Hematopoietic multipotent progenitor cell treated with erythropoietin and hydrocortisone succinate and interleukin-3 and kit ligand, for 6 days (in vitro differentiated cells): ENCODE data around the gene SLAIN2.
"Not testable (repeated sequence)": the region's sequence is repeated elsewhere in the genome, so short reads cannot be mapped to it uniquely, and the experiment has no call there.

ENCODE experiments used
- DNase-seq: peaks from one replicate; pipeline ENCODE4 v3.0.0-alpha.2; 2015

The SLAIN2 gene

DNA sequence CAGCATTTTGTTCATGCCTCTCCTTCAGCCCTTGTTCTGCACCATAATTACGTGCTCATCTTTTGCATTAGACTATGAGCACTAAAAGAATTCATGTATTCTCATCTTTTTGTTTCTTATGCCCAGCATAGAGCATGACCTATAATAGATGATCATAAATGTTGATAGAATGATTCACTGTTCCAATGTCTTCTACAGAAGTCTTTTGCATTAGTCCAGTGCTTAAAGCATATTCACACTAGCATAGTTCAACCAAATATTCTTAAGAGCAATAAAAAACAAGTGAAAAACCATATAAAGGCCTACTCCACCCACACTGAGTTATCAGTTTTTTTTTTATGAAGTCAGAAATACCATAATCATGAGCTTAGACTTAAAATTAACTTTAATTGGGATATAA lies 105.3 kb downstream of the SLAIN2 start:
- DNase-seq, result no peak

- DNase-seq, result no peak
These were observed 107.8 kb downstream of the SLAIN2 start for GRCh38 chr4:48449151-48449550.

DNA sequence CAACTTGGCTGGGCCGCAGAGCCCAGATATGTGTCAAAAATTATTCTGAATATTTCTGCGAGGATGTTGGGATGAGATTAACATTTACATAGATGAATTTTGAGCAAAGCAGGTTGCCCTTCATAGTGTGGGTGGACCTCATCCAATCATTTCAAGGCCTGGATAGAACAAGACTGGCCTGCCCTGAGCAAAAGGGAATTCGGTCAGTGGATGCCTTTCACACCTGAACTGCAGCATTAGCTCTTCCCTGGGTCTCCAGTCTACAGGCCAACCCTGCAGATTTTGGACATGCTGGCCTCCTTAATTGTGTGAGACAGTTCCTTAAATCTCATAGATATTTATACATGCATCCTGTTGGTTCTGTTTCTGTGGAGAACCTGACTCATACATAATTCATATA lies 109.4 kb downstream of the SLAIN2 start:
- no peak for DNase-seq

GRCh38 chr4:48451656-48452055 lies 110.3 kb downstream of the SLAIN2 start:
- not testable (repeated sequence) for DNase-seq

DNA sequence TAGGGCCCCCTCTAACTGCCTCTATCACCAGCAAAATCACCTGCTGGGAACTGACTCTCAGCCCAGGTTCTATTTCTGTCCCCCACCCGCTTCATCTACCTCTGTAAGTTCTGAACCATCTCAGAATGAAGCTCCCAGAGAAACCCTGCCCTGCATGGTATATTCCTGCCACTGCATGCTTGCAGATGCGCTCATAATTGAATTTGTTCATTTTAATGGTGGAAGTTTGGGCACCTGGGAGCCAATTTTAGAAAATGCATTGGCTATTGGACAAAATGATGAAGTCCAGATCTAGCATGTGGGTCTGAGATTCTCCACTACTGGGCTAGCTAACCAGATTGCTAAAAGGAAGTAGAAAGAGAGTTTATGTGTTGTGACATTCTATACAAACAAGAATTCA lies 113.3 kb downstream of the SLAIN2 start:
- DNase-seq, result no peak

DNA sequence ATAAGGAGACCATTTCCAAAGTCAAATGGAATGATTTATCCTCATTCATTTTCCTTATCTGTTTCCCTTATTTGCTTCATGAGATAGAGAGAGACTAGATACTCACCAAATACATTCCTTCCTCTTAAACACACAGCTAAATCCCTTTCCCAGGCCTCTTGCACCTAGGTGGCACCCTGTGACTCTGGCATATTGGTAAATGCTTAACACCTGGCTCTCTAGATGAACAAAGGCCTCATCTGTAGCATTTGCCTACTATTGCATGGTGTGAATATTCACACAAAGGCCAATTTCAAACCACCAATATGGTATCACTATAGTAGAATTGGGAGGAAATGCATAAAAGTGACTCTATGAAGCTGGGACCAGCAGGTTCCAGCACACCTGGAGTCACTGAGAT lies 119.7 kb downstream of the SLAIN2 start:
- no peak for DNase-seq

DNA sequence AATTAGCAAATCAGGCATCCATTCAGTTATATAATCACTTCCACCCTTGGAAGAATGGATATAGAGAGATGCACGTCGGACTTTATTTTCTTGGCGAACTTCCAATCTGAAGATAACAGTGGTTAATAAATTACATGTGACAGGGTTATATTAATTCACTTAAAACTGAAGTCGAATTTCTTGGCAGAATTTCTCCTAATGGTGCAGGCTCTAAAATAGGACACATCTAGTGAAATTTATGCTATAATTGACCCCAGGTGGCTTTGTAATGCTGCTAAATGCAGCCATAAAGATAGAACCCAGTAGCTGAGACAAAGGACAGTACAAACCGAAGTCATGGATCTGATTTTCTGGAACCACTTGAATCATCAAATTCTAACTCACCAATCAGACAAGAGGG lies 121.0 kb downstream of the SLAIN2 start:
- DNase-seq, result no peak

DNA sequence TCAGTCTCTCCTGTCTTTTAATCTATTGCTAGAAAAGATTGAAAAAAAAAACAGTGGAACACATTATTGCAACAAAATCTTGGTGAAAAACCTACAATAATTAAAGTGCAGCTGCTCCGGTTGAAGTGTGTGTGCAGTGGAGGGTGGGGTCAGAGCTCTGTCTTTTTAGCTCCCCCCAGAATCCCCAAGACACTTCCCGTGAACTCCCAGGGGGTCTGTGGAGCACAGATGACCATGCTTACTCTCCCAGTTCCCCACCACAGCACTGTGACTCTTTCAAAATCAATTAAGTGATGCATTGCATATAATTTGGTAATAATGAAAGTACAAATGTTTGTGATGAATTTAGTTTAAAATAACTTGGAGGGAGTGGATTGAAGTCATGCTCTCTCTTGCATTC lies 126.1 kb downstream of the SLAIN2 start:
- no peak for DNase-seq

DNA sequence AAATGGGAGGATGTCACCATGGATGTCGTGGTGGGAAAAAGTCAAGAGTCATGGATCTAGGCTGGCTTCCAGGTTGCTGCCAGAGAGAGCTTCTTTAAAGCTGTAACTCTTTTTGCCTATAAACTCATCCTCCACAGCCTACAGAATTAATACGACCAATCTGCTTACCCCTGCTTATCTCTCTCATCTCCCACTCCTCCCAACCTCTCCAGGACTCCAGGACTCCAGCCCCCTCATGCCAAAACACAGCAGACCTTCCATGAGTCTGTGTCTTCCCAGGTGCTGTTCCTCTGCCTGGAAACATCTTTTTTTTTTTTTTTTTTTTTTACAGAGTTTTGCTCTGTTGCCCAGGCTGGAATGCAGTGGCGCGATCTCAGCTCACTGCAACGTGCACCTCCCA lies 126.6 kb downstream of the SLAIN2 start:
- no peak for DNase-seq

DNA sequence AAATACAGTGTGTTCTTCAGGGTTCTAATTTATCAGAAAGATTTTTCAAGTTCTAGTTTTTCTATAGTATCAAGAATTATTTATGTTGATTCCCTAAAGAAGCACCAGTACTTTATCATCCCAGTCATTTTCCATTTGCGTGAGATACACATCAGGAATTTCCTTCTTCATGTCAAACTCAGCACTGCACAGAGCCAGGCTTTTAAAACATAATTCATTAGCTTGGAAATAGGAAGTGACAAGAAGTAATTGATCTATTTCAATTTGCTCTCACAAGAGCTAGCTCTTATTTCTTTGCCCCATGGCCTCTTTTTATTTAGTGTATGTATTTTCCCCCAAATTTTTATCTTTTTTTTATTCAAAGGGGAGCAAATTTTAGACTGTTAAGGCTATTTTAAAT lies 128.8 kb downstream of the SLAIN2 start:
- DNase-seq, result no peak

DNA sequence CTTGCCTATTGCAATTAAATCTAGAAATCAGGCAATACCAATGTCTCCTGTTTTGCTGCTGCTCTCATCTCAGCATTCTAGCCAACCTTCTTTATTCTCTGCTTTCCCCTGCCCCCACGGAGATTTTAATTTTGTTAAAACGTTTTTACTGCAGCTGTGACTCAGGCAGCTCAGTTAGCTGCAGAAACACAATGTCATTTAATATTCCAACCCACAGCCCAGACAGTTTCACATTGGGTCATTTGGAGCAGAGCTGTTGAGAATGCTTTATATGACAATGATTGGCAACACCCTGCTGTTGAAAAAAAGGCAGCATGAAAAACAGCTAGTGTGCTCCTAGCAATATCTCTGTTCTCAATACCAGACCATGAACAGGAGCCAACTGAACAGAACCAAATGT lies 129.2 kb downstream of the SLAIN2 start:
- no peak for DNase-seq

DNA sequence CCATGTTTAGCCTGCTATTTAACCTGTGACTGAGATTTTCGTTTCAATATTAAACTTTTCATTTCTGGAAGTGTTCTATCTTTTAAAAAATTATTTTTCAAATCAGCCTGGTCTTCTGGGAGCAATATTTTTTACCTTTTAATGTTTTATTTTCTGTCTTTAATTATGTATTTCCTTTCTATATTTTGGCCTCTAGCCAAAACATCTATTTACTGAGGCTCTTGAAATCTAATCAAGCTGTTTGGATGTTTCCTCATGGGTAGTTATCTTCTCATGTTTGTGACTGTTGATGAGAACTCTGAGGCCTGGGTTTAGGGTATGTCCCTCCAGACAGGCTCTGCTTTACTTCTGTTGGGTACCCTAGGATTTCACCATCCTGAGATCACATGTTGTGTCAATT lies 131.5 kb downstream of the SLAIN2 start:
- DNase-seq, result no peak

GRCh38 chr4:48475770-48476169 lies 134.4 kb downstream of the SLAIN2 start:
- DNase-seq, result no peak
